ENCODE measurements around the gene SETBP1. TPM values are rescaled to one million over a fixed set of nuclear protein-coding genes. Genes with fewer than 3 reads are reported as not detected.

Gene SETBP1
- total RNA-seq, 1 donor from 2014 or later, result 12.4 TPM

GRCh38 chr18:44736664-44737380 lies 56.1 kb downstream of the SETBP1 start:
- Histone ChIP-seq H3K4me1 (ENCODE audit: insufficient read depth, low read length) (peaks cover 26% of the 10 kb centered on the region), H3K4me3 (ENCODE audit: insufficient read depth, low read depth, low read length) (no peak overlapping the region), H3K4me2 (ENCODE audit: low read length) (no peak overlapping the region), H3K79me2 (ENCODE audit: insufficient read depth, low read length) (no peaks in the 10 kb centered on the region), H3K36me3 (ENCODE audit: insufficient read depth, low read length) (no peaks in the 10 kb centered on the region), H4K20me1 (ENCODE audit: insufficient read depth, low read length) (no peaks in the 10 kb centered on the region), H3K27me3 (ENCODE audit: insufficient read depth, low read length) (peaks cover 12% of the 10 kb centered on the region), H2AFZ (ENCODE audit: low read depth, low read length) (no peak overlapping the region), H3K9ac (ENCODE audit: low read length) (no peak overlapping the region), H3K9me3 (ENCODE audit: insufficient read depth, low read depth, low read length) (no peaks in the 10 kb centered on the region), H3K27ac (ENCODE audit: low read depth, low read length) (no peak overlapping the region)
- Mint-ChIP-seq H3K9me3 (ENCODE audit: unreplicated experiment) (no peaks in the 10 kb centered on the region), H3K4me3 (ENCODE audit: unreplicated experiment) (no peak overlapping the region), H3K27ac (ENCODE audit: unreplicated experiment) (no peak overlapping the region), H3K27me3 (ENCODE audit: low read depth, unreplicated experiment) (peaks cover 48% of the 10 kb centered on the region), H3K36me3 (ENCODE audit: low read depth, unreplicated experiment) (peaks cover 10% of the 10 kb centered on the region), H3K4me1 (ENCODE audit: low read depth, unreplicated experiment) (peaks cover 29% of the 10 kb centered on the region)
- TF ChIP-seq CTCF (IDR thresholded peaks at IDR 0.05; ENCODE audit: insufficient read depth, low read depth, low read length), result no peak
- no peak for TF ChIP-seq EZH2 (IDR thresholded peaks at IDR 0.05; ENCODE audit: insufficient read depth, low read length)
- DNase-seq (ENCODE audit: low read depth) (no peak), FAIRE-seq (no peak)

GRCh38 chr18:44737623-44738022 lies 56.9 kb downstream of the SETBP1 start:
- no peak overlapping the region for H3K9ac ChIP-seq (ENCODE audit: low read length)
- no peak overlapping the region for H3K27ac ChIP-seq (ENCODE audit: low read depth, low read length)
- H3K4me3 ChIP-seq (ENCODE audit: insufficient read depth, low read depth, low read length), result no peak overlapping the region
- no peak overlapping the region for H2AFZ ChIP-seq (ENCODE audit: low read depth, low read length)
- FAIRE-seq (no peak), DNase-seq (ENCODE audit: low read depth) (no peak)
- H3K36me3 ChIP-seq (ENCODE audit: insufficient read depth, low read length), result no peaks in the 10 kb centered on the region
- no peaks in the 10 kb centered on the region for H3K9me3 ChIP-seq (ENCODE audit: insufficient read depth, low read depth, low read length)
- H3K4me2 ChIP-seq (ENCODE audit: low read length), result no peak overlapping the region
- Mint-ChIP-seq H3K27me3 (ENCODE audit: low read depth, unreplicated experiment) (peaks cover 54% of the 10 kb centered on the region), H3K4me3 (ENCODE audit: unreplicated experiment) (no peak overlapping the region), H3K4me1 (ENCODE audit: low read depth, unreplicated experiment) (peaks cover 21% of the 10 kb centered on the region), H3K27ac (ENCODE audit: unreplicated experiment) (no peak overlapping the region), H3K36me3 (ENCODE audit: low read depth, unreplicated experiment) (peaks cover 10% of the 10 kb centered on the region), H3K9me3 (ENCODE audit: unreplicated experiment) (no peaks in the 10 kb centered on the region)
- peaks cover 19% of the 10 kb centered on the region for H3K4me1 ChIP-seq (ENCODE audit: insufficient read depth, low read length)
- TF ChIP-seq EZH2 (IDR thresholded peaks at IDR 0.05; ENCODE audit: insufficient read depth, low read length) (no peak), CTCF (IDR thresholded peaks at IDR 0.05; ENCODE audit: insufficient read depth, low read depth, low read length) (no peak)
- no peaks in the 10 kb centered on the region for H4K20me1 ChIP-seq (ENCODE audit: insufficient read depth, low read length)
- peaks cover 12% of the 10 kb centered on the region for H3K27me3 ChIP-seq (ENCODE audit: insufficient read depth, low read length)
- no peaks in the 10 kb centered on the region for H3K79me2 ChIP-seq (ENCODE audit: insufficient read depth, low read length)

GRCh38 chr18:44740000-44740399 lies 59.3 kb downstream of the SETBP1 start:
- peaks cover 61% of the 10 kb centered on the region for H3K27me3 Mint-ChIP-seq (ENCODE audit: low read depth, unreplicated experiment)
- Histone ChIP-seq H4K20me1 (ENCODE audit: insufficient read depth, low read length) (peaks cover 3% of the 10 kb centered on the region), H3K27ac (ENCODE audit: low read depth, low read length) (no peak overlapping the region), H3K36me3 (ENCODE audit: insufficient read depth, low read length) (no peaks in the 10 kb centered on the region), H3K4me3 (ENCODE audit: insufficient read depth, low read depth, low read length) (no peak overlapping the region), H2AFZ (ENCODE audit: low read depth, low read length) (no peak overlapping the region), H3K4me1 (ENCODE audit: insufficient read depth, low read length) (peaks cover 10% of the 10 kb centered on the region), H3K9ac (ENCODE audit: low read length) (no peak overlapping the region), H3K4me2 (ENCODE audit: low read length) (no peak overlapping the region), H3K27me3 (ENCODE audit: insufficient read depth, low read length) (peaks cover 20% of the 10 kb centered on the region), H3K9me3 (ENCODE audit: insufficient read depth, low read depth, low read length) (no peaks in the 10 kb centered on the region), H3K79me2 (ENCODE audit: insufficient read depth, low read length) (no peaks in the 10 kb centered on the region)
- no peak overlapping the region for H3K27ac Mint-ChIP-seq (ENCODE audit: unreplicated experiment)
- FAIRE-seq (no peak), DNase-seq (ENCODE audit: low read depth) (no peak)
- no peaks in the 10 kb centered on the region for H3K9me3 Mint-ChIP-seq (ENCODE audit: unreplicated experiment)
- H3K36me3 Mint-ChIP-seq (ENCODE audit: low read depth, unreplicated experiment), result peaks cover 10% of the 10 kb centered on the region
- no peak overlapping the region for H3K4me3 Mint-ChIP-seq (ENCODE audit: unreplicated experiment)
- TF ChIP-seq EZH2 (IDR thresholded peaks at IDR 0.05; ENCODE audit: insufficient read depth, low read length), result no peak
- no peak for TF ChIP-seq CTCF (IDR thresholded peaks at IDR 0.05; ENCODE audit: insufficient read depth, low read depth, low read length)
- H3K4me1 Mint-ChIP-seq (ENCODE audit: low read depth, unreplicated experiment), result peaks cover 3% of the 10 kb centered on the region

Measured in astrocyte (in vitro differentiated cells and primary cell).